Bone marrow (tissue), 2 donors: ENCODE measurements around the gene MUTYH.
"Not testable (repeated sequence)": the region's sequence is repeated elsewhere in the genome, so short reads cannot be mapped to it uniquely, and the experiment has no call there.

Experiments
- DNase-seq, 2 donors: peaks; one replicate each; lab custom pipeline; 2025; lab: John Stamatoyannopoulos, UW

MUTYH gene

GRCh38 chr1:45339789-45340558 is at the start of gene MUTYH, which contains the start of gene TOE1:
Gene MUTYH (minus strand): TSS chr1:45340440. CDS start chr1:45334505, 5,935 bp downstream.
Gene TOE1 (plus strand): TSS chr1:45340170. CDS start chr1:45340253, 83 bp downstream.
- peak; percentile 81 to 84 for DNase-seq

GRCh38 chr1:45386219-45386618 is 46.0 kb upstream of the MUTYH start:
- DNase-seq = no peak

- no peak for DNase-seq
Observed at GRCh38 chr1:45385302-45385701, 45.1 kb upstream of the MUTYH start.

GRCh38 chr1:45384213-45384612 is 44.0 kb upstream of the MUTYH start:
- not testable (repeated sequence) for DNase-seq

GRCh38 chr1:45383191-45383590 is 43.0 kb upstream of the MUTYH start:
- no peak for DNase-seq

GRCh38 chr1:45381243-45381642 is 41.0 kb upstream of the MUTYH start:
- no peak for DNase-seq

- DNase-seq = no peak
Observed at GRCh38 chr1:45380730-45381129, 40.5 kb upstream of the MUTYH start.

- DNase-seq = no peak
Observed at GRCh38 chr1:45380125-45380524, 39.9 kb upstream of the MUTYH start.

- DNase-seq = no peak
Observed at GRCh38 chr1:45379524-45379923, 39.3 kb upstream of the MUTYH start.

GRCh38 chr1:45378184-45378583 is 37.9 kb upstream of the MUTYH start:
- DNase-seq = no peak

GRCh38 chr1:45375104-45376090 is 35.2 kb upstream of the MUTYH start:
- DNase-seq = no peak

- DNase-seq = peak in 1 of 2 donors; percentile 20
Observed at GRCh38 chr1:45373573-45373972, 33.3 kb upstream of the MUTYH start.

- DNase-seq = no peak
Observed at GRCh38 chr1:45370575-45370974, 30.3 kb upstream of the MUTYH start.

GRCh38 chr1:45365051-45365450 is 24.8 kb upstream of the MUTYH start:
- DNase-seq = no peak

GRCh38 chr1:45364294-45364693 is 24.1 kb upstream of the MUTYH start:
- no peak for DNase-seq

- peak in 1 of 2 donors; percentile 10 for DNase-seq
Observed at GRCh38 chr1:45360981-45361380, 20.7 kb upstream of the MUTYH start.

GRCh38 chr1:45359882-45360513 is 19.8 kb upstream of the MUTYH start:
- DNase-seq = peak in 1 of 2 donors; percentile 71

GRCh38 chr1:45356186-45356585 is 15.9 kb upstream of the MUTYH start:
- no peak for DNase-seq

GRCh38 chr1:45355683-45356082 is 15.4 kb upstream of the MUTYH start:
- DNase-seq = no peak

- no peak for DNase-seq
Observed at GRCh38 chr1:45354838-45355237, 14.6 kb upstream of the MUTYH start.

GRCh38 chr1:45353685-45354084 is 13.4 kb upstream of the MUTYH start:
- no peak for DNase-seq

GRCh38 chr1:45351508-45351907 is 11.3 kb upstream of the MUTYH start:
- no peak for DNase-seq
